ENCODE results near the gene SNTA1. TPM values are rescaled to one million over a fixed set of nuclear protein-coding genes. Genes with fewer than 3 reads are reported as not detected.

The SNTA1 gene
- total RNA-seq, 6 experiments from 2014 or later: 13.9 to 22.2 (median 20.9) TPM

DNA sequence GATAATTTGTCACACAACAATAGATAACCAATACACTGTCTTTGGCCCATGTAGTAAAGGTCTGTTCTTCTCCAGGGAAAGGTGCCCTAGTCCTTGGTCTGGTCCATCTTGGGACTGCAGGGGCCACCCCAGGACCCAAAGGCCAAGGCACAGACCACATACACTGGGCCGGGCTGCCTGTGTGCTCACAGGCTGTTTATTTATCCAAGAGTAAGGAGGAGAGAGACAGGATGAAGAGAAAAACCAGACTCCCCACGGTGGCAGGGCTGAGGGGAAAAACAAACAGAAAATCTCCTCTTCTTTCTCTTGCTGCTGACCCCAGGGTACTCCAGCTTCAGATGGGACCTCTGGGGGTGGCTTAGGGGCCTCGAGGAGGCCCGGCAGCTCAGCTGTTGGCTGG lies 35.8 kb downstream of the SNTA1 start:
- Mint-ChIP-seq H3K4me3 (no peak overlapping the region), H3K9me3 (peaks cover 4% of the 10 kb centered on the region; the same call in 1 of the 2 replicates), H3K27ac (peak overlapping the region; percentile 69; the same call in 1 of the 2 replicates), H3K27me3 (ENCODE audit: insufficient read depth) (no peaks in the 10 kb centered on the region; the same call in 1 of the 2 replicates), H3K36me3 (ENCODE audit: low read depth) (peaks cover 20% of the 10 kb centered on the region), H3K4me1 (ENCODE audit: low read depth) (peaks cover 19% of the 10 kb centered on the region)
- TF ChIP-seq, protein P1, sequence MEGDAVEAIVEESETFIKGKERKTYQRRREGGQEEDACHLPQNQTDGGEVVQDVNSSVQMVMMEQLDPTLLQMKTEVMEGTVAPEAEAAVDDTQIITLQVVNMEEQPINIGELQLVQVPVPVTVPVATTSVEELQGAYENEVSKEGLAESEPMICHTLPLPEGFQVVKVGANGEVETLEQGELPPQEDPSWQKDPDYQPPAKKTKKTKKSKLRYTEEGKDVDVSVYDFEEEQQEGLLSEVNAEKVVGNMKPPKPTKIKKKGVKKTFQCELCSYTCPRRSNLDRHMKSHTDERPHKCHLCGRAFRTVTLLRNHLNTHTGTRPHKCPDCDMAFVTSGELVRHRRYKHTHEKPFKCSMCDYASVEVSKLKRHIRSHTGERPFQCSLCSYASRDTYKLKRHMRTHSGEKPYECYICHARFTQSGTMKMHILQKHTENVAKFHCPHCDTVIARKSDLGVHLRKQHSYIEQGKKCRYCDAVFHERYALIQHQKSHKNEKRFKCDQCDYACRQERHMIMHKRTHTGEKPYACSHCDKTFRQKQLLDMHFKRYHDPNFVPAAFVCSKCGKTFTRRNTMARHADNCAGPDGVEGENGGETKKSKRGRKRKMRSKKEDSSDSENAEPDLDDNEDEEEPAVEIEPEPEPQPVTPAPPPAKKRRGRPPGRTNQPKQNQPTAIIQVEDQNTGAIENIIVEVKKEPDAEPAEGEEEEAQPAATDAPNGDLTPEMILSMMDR (IDR thresholded peaks at IDR 0.05): no peak
- DNase-seq: no peak

DNA sequence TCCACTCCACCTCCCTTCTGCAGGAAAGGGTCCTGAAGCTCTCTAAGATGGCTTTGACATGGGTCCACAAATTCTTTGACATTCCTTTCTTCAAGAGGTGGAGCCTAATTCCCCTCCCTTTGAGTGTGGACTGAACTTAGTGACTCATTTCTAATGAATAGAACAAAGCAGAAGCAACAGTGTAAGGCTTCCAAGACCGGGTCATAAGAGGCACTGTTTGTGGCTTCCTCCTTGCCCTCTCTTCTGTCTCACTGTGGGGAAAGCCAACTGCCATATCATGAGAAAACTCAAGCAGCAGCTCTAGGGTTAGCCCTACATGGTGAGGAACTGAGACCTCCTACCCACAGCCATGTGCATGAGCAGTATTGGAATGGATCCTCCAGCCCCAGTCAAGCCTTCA lies 36.3 kb downstream of the SNTA1 start:
- H3K27me3 Mint-ChIP-seq (ENCODE audit: insufficient read depth): no peaks in the 10 kb centered on the region; the same call in none of the 2 replicates
- peaks cover 23% of the 10 kb centered on the region for H3K4me1 Mint-ChIP-seq (ENCODE audit: low read depth)
- H3K4me3 Mint-ChIP-seq: no peak overlapping the region

DNA sequence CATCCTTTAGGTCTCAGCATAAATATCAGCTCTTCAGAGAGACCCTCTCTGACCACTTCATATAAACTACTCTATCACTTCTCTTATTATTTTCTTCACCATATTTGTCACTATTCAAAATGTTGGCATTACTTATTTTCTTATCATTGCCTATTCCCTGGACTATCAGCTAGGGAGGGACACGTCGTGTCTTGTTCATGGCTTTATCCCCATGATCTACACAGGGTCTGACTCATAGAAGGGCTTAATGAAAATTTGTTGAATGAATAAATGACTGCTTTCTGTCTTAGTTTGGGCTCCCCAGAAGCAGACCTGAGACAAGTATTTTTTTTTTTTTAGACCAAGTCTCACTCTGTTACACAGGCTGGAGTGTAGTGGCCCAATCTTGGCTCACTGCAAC lies 39.3 kb downstream of the SNTA1 start:
- Mint-ChIP-seq H3K36me3 (ENCODE audit: low read depth) (peaks cover 20% of the 10 kb centered on the region), H3K27me3 (ENCODE audit: insufficient read depth) (no peaks in the 10 kb centered on the region; the same call in none of the 2 replicates), H3K27ac (no peak overlapping the region), H3K9me3 (peaks cover 4% of the 10 kb centered on the region; the same call in 1 of the 2 replicates), H3K4me3 (no peak overlapping the region), H3K4me1 (ENCODE audit: low read depth) (peaks cover 46% of the 10 kb centered on the region)
- no peak for DNase-seq
- TF ChIP-seq, protein P1 (IDR thresholded peaks at IDR 0.05): no peak

More for the DNA sequence above, 36.3 kb downstream of the SNTA1 start:
- TF ChIP-seq, protein P1 (IDR thresholded peaks at IDR 0.05): no peak
- no peak for DNase-seq
- H3K36me3 Mint-ChIP-seq (ENCODE audit: low read depth): peaks cover 20% of the 10 kb centered on the region
- H3K27ac Mint-ChIP-seq: peak overlapping the region; percentile 69
- H3K9me3 Mint-ChIP-seq: peaks cover 4% of the 10 kb centered on the region; the same call in 1 of the 2 replicates

DNA sequence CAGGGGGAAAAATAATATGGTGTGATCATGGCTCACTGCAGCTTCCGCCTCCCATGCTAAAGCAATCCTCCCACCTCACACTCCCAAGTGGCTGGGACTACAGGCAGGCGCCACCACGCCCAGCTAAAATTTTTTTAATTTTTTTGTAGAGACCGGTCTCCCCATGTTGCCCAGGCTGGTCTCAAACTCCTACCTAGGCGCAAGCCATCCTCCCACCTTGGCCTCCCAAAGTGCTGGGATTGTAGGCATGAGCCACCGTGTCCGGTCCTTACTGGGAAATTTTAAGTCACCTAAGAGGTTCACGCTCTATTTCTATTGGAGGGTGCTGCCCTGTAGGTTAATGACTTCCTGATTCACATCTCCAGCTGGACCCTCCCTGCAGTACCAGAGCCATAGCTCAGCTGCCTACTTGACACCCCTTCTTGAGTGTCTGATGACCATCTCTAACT lies 41.6 kb downstream of the SNTA1 start:
- Mint-ChIP-seq H3K4me3 (peak overlapping the region; percentile 98), H3K9me3 (no peaks in the 10 kb centered on the region), H3K27ac (peak overlapping the region; percentile 87), H3K4me1 (ENCODE audit: low read depth) (peaks cover 40% of the 10 kb centered on the region), H3K36me3 (ENCODE audit: low read depth) (peaks cover 10% of the 10 kb centered on the region), H3K27me3 (ENCODE audit: insufficient read depth) (no peaks in the 10 kb centered on the region; the same call in 1 of the 2 replicates)
- no peak for DNase-seq
- TF ChIP-seq, protein P1 (IDR thresholded peaks at IDR 0.05): no peak

DNA sequence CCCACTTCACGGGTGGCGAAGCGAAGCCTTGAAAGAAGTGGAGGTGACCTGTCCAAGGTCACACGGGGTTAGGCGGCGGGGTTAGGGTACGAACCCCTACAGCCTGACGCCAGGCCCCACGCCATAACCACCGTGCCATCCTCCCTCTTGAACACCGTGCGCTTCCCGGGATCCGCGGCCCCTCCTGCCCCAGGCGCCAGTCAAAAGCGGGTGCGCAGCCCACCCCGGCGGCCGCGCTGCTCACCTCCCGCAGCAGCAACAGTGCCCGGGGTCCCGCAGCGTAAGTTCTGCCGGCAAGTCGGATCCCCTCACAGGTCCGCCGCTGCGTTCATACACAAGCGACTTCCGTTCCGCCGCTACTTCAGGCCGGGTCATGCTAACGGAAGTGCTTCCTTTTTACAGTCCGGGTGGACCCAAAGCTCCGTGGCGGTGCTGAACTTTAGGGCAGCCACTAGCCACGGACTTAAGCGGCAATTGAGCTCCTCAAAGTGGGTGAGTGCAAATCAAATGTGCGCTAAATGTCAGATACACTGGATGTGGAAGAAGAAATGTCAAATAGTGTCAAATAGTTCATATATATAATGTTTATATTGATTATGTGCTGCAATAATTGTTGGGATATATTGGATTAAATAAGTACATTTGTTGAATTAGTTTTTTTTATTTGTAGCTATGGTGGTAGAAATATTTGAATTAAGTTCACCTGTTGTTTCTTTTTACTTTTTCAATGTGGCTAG lies 42.2 kb downstream of the SNTA1 start, which contains the start of gene CDK5RAP1:
Gene CDK5RAP1, minus strand, starts transcription at position 336 of the 737 bp plus-strand sequence. CDS start 4,455 bp downstream, outside the sequence.
- H3K36me3 Mint-ChIP-seq (ENCODE audit: low read depth): peaks cover 8% of the 10 kb centered on the region; the same call in 1 of the 2 replicates
- peaks cover 38% of the 10 kb centered on the region for H3K4me1 Mint-ChIP-seq (ENCODE audit: low read depth)
- peak within 1 kb of the TSS; percentile 98 for H3K4me3 Mint-ChIP-seq
- peak; percentile 81 for DNase-seq
- no peaks in the 10 kb centered on the region; the same call in 1 of the 2 replicates for H3K27me3 Mint-ChIP-seq (ENCODE audit: insufficient read depth)
- H3K27ac Mint-ChIP-seq: peak within 1 kb of the TSS; percentile 87
- H3K9me3 Mint-ChIP-seq: no peaks in the 10 kb centered on the region
- TF ChIP-seq, protein P1 (IDR thresholded peaks at IDR 0.05): no peak
